Keratinocyte (primary cell): ENCODE measurements around the gene OXSR1.
A peak's percentile ranks its signal among the peaks of the same experiment; 100 is the strongest.

Experiments used
- CTCF ChIP-seq, 3 experiments: IDR thresholded peaks in 1 of 3; conservative IDR thresholded peaks in 1 of 3; optimal IDR thresholded peaks in 1 of 3; 2 replicates in 2 of 3; 3 replicates in 1 of 3; pipeline versions ENCODE3 to v1.5.1; 2011; ENCODE audit warnings: low read length in 3 of 3, mild to moderate bottlenecking in 3 of 3, moderate library complexity in 2 of 3, control low read depth in 1 of 3, inconsistent platforms in 1 of 3; ENCODE audit not compliant: insufficient read depth in 2 of 3; ENCODE audit errors: extremely low read depth in 1 of 3
- EZH2 ChIP-seq: IDR thresholded peaks from one replicate; pipeline ENCODE4 v1.6.1; 2012; ENCODE audit warnings: inconsistent platforms, mild to moderate bottlenecking, low read length, moderate library complexity

GRCh38 chr3:38297947-38298711, 132.8 kb downstream of the OXSR1 start:
- TF ChIP-seq CTCF (optimal IDR thresholded peaks at IDR 0.05 in 1 of 3, IDR thresholded peaks at IDR 0.05 in 1 of 3, conservative IDR thresholded peaks at IDR 0.05 in 1 of 3; ENCODE audit: extremely low read depth in 1 of 3, insufficient read depth in 2 of 3, low read length in 3 of 3) (peak in 2 of 3 experiments; percentile 43 to 51), EZH2 (no peak)
